Measurements from ENCODE around the gene MARCHF3.

Gene MARCHF3

GRCh38 chr5:127072861-127073846, 42.8 kb upstream of the MARCHF3 start, which contains the start of gene C5orf63:
Gene C5orf63, minus strand, starts transcription at chr5:127073502. Its CDS starts 14,507 bp downstream, at chr5:127058995.
- Histone ChIP-seq H3K27me3 (ENCODE audit: insufficient read depth, low read depth, severe bottlenecking) (no peaks in the 10 kb centered on the region), H3K9me3 (ENCODE audit: severe bottlenecking) (no peaks in the 10 kb centered on the region), H3K36me3 (no peaks in the 10 kb centered on the region), H3K4me3 (ENCODE audit: low read depth, low read length) (peak within 1 kb of the TSS; percentile 47), H3K27ac (peak within 1 kb of the TSS; percentile 67)
- peak; percentile 71 for DNase-seq
- TF ChIP-seq, protein P1, sequence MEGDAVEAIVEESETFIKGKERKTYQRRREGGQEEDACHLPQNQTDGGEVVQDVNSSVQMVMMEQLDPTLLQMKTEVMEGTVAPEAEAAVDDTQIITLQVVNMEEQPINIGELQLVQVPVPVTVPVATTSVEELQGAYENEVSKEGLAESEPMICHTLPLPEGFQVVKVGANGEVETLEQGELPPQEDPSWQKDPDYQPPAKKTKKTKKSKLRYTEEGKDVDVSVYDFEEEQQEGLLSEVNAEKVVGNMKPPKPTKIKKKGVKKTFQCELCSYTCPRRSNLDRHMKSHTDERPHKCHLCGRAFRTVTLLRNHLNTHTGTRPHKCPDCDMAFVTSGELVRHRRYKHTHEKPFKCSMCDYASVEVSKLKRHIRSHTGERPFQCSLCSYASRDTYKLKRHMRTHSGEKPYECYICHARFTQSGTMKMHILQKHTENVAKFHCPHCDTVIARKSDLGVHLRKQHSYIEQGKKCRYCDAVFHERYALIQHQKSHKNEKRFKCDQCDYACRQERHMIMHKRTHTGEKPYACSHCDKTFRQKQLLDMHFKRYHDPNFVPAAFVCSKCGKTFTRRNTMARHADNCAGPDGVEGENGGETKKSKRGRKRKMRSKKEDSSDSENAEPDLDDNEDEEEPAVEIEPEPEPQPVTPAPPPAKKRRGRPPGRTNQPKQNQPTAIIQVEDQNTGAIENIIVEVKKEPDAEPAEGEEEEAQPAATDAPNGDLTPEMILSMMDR (IDR thresholded peaks at IDR 0.05; ENCODE audit: low read depth, low read length) = no peak

- TF ChIP-seq, protein P1 (IDR thresholded peaks at IDR 0.05; ENCODE audit: low read depth, low read length) = no peak
- no peaks in the 10 kb centered on the region for H3K9me3 ChIP-seq (ENCODE audit: severe bottlenecking)
- no peaks in the 10 kb centered on the region for H3K36me3 ChIP-seq
- DNase-seq = no peak
- H3K4me3 ChIP-seq (ENCODE audit: low read depth, low read length) = no peak overlapping the region
- no peak overlapping the region for H3K27ac ChIP-seq
- no peaks in the 10 kb centered on the region for H3K27me3 ChIP-seq (ENCODE audit: insufficient read depth, low read depth, severe bottlenecking)
These were observed 39.9 kb upstream of the MARCHF3 start for GRCh38 chr5:127070243-127070642.

DNA sequence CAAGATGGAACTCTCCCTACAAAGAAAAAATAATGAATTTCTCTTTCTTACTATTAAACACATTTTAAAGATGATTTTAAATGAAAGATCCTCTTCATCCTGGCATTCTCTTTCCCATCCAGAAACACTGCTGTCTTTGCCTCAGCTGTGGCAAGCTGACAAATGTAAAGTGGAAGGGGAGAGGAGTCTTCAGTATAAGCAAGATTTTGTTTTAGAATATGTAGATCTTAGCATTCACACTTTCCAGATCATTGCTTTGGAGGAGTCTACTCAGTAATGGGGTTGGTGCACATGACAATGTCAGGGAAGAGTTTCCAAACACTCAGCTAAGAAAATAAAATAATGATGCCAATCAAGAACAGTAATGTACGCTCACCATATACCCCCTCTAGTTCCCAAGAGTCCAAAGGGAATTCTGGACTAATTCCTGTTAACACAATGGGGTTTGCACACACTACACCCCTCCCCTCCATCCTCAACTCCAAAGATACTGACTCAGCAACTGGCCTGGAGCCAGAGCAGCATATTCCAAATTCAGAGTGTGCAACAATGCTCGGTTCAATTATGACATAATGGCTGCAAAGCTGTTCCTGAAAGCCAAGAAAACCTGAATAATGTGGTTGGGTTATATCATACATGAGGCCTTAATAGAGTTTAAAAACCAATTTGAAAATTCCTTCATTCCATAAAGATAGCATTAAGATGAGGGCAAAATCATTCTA, 38.3 kb upstream of the MARCHF3 start:
- Histone ChIP-seq H3K9me3 (ENCODE audit: severe bottlenecking) (no peaks in the 10 kb centered on the region), H3K27ac (no peak overlapping the region), H3K27me3 (ENCODE audit: insufficient read depth, low read depth, severe bottlenecking) (no peaks in the 10 kb centered on the region), H3K4me3 (ENCODE audit: low read depth, low read length) (no peak overlapping the region), H3K36me3 (no peaks in the 10 kb centered on the region)
- DNase-seq = no peak
- TF ChIP-seq, protein P1 (IDR thresholded peaks at IDR 0.05; ENCODE audit: low read depth, low read length) = no peak

DNA sequence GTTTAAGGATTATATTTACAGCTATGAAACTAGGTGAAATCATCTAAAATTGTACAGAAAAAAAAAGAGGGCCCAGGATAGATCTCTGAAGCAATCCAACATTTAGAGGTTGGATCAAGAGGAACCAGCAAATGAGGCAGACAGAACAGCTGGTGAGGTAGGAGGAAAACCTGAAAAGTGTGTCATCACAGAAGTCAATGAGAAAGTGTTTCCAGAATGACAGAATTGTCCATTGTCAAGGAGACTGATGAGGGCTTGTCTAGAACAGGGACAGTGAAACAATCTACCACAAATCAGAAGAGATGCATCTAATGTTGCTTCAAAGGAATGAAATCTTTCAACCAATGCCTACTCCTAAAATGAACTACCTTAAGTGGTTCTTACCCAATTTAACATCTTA, 36.4 kb upstream of the MARCHF3 start:
- TF ChIP-seq, protein P1 (IDR thresholded peaks at IDR 0.05; ENCODE audit: low read depth, low read length) = no peak

DNA sequence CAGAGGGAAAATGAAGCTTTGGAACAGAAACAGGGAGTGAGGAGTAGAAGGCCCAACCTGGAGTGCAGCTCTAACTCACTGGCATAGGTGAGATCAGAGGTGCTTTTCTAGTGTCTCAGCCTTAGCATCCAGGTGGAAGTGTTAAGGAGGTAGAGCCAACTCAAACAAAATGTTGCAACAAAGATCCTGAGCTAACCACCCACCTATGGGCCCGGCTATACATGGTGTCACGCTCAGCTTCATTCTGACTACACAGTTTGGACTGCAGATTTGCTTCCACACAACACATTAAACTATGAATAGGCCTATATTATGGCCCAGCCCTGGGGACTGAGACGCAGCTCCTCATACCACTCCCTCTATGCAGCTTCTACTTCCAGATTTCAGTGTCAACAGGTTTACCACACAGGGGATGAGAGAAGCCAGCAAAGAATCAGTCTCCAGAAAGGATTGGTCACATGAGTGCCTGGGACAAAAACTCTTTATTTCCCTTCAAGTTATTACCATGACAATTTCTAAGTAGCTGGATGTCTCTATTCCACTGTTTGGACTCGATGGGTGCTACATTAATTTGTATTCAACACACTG, 34.0 kb upstream of the MARCHF3 start:
- Histone ChIP-seq H3K27me3 (ENCODE audit: insufficient read depth, low read depth, severe bottlenecking) (no peaks in the 10 kb centered on the region), H3K9me3 (ENCODE audit: severe bottlenecking) (no peaks in the 10 kb centered on the region), H3K4me3 (ENCODE audit: low read depth, low read length) (no peak overlapping the region), H3K36me3 (no peaks in the 10 kb centered on the region), H3K27ac (no peak overlapping the region)
- TF ChIP-seq, protein P1 (IDR thresholded peaks at IDR 0.05; ENCODE audit: low read depth, low read length) = no peak
- no peak for DNase-seq

More for the DNA sequence above, 36.4 kb upstream of the MARCHF3 start:
- Histone ChIP-seq H3K9me3 (ENCODE audit: severe bottlenecking) (no peaks in the 10 kb centered on the region), H3K36me3 (no peaks in the 10 kb centered on the region), H3K4me3 (ENCODE audit: low read depth, low read length) (no peak overlapping the region), H3K27ac (no peak overlapping the region), H3K27me3 (ENCODE audit: insufficient read depth, low read depth, severe bottlenecking) (no peaks in the 10 kb centered on the region)
- DNase-seq = no peak

Data from WERI-Rb-1 (cell line).